ACC112 (cell line): ENCODE results near the gene FTO.

Experiments used
- H2AFZ ChIP-seq: fragments of 200-600 bp; sonication (generic); one replicate; pipeline ENCODE4 v1.6.0; 2017; ENCODE audit warnings: antibody characterized with exemption, low read length; ENCODE audit not compliant: unreplicated experiment
- H3K27ac ChIP-seq: fragments of 200-600 bp; sonication (generic); 2 replicates; pipeline ENCODE4 v1.5.1; 2014; ENCODE audit warnings: low read depth, mild to moderate bottlenecking, antibody characterized with exemption, low read length, moderate library complexity
- H3K27me3 ChIP-seq: fragments of 200-600 bp; sonication (generic); 2 replicates; pipeline ENCODE4 v1.6.1; 2014; ENCODE audit warnings: mild to moderate bottlenecking, antibody characterized with exemption, low read length, moderate library complexity, mixed read lengths; ENCODE audit not compliant: insufficient read depth
- H3K36me3 ChIP-seq: fragments of 200-600 bp; sonication (generic); 2 replicates; pipeline ENCODE4 v1.6.1; 2016; ENCODE audit warnings: mild to moderate bottlenecking, antibody characterized with exemption, low read length, moderate library complexity, mixed read lengths; ENCODE audit not compliant: insufficient read depth
- H3K4me1 ChIP-seq: fragments of 200-600 bp; sonication (generic); one replicate; pipeline ENCODE4 v1.6.1; 2016; ENCODE audit warnings: low read length, mixed read lengths; ENCODE audit not compliant: insufficient read depth, unreplicated experiment, control insufficient read depth
- H3K4me3 ChIP-seq: fragments of 200-600 bp; sonication (generic); 2 replicates; pipeline ENCODE4 v1.5.1; 2014; ENCODE audit warnings: mild to moderate bottlenecking, low read depth, low read length
- H3K79me2 ChIP-seq: fragments of 200-600 bp; sonication (generic); one replicate; pipeline ENCODE4 v1.6.0; 2016; ENCODE audit warnings: low read length; ENCODE audit not compliant: control insufficient read depth, unreplicated experiment, insufficient read depth

The FTO gene

GRCh38 chr16:53805113-53805512, 101.2 kb downstream of the FTO start:
- H3K36me3 ChIP-seq: 0 out of 2 replicates have a peak, but pooled peaks cover 2% of the 10 kb centered on the region
- no peak overlapping the region for H3K27ac ChIP-seq
- peaks cover 19% of the 10 kb centered on the region for H3K79me2 ChIP-seq
- H3K27me3 ChIP-seq: no peaks in the 10 kb centered on the region
- no peak overlapping the region for H3K4me3 ChIP-seq
- H3K4me1 ChIP-seq: peaks cover 13% of the 10 kb centered on the region
- H2AFZ ChIP-seq: no peak overlapping the region

DNA sequence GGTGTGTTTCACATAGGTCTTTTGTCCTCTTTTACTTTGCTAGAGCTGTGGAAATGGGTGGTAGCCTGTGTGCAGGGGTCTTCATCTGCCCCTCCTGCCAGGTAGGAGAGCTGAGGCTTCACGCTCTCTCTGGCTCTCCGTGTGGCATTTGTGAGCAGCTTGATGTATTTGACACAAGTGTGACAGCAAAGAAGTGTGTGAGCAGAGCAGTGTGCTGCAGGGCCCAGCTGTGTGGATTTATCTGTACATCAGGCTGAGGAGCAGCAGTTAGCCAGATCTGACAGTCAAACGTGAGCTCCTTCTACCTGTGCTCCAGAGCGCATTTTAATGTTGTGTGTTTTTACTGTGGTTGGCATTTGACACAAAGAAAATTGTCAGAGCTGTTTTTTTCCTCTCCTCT, 101.8 kb downstream of the FTO start:
- no peak overlapping the region for H3K4me3 ChIP-seq
- peaks cover 8% of the 10 kb centered on the region; the same call in 1 of the 2 replicates for H3K36me3 ChIP-seq
- no peak overlapping the region for H3K27ac ChIP-seq
- peaks cover 23% of the 10 kb centered on the region for H3K79me2 ChIP-seq
- no peaks in the 10 kb centered on the region for H3K27me3 ChIP-seq
- peaks cover 18% of the 10 kb centered on the region for H3K4me1 ChIP-seq
- H2AFZ ChIP-seq: no peak overlapping the region

DNA sequence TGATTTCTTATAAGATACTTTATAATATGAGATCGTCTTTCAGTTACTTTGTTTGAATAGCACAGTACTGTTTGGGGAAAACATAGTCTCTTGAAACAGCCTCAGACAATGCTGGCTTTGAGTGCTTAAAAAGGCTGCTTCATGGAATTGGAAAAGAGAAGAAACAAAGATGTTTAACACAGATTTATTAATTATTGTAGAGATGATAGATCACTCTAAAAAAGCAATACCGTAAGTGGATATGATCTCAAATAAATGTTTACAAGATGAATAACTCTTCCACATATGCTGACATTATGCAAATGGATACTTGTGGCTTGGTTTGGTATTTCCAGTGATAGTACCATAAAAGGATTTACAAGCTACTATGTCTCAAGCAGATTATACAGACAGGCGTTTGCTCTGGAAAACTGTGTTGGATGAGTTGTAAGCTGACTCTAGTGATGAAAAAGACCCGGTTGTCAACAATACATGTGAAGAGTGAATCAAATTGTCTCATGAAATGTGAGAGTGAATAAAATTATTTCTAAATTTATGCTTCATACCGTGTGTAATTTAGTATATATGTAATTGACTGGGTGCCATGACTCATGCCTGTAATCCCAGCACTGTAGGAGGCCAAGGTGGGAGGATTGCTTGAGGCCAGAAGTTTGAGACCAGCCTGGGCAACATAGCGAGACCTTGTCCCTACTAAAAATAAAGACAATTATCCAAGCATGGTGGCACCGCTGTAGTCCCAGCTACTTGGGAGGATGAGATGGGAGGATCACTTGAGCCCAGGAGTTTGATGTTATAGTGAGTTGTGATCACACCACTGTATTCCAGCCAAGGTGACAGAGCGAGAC, 105.4 kb downstream of the FTO start:
- Histone ChIP-seq H3K79me2 (peaks cover 16% of the 10 kb centered on the region), H3K36me3 (peaks cover 15% of the 10 kb centered on the region; the same call in 1 of the 2 replicates), H3K27me3 (no peaks in the 10 kb centered on the region), H3K4me1 (peaks cover 18% of the 10 kb centered on the region), H2AFZ (no peak overlapping the region), H3K4me3 (no peak overlapping the region), H3K27ac (peak overlapping the region; percentile 27)

- Histone ChIP-seq H3K36me3 (peaks cover 22% of the 10 kb centered on the region), H3K79me2 (peaks cover 5% of the 10 kb centered on the region), H3K4me1 (peaks cover 37% of the 10 kb centered on the region), H2AFZ (no peak overlapping the region), H3K27ac (no peak overlapping the region), H3K4me3 (no peak overlapping the region), H3K27me3 (no peaks in the 10 kb centered on the region)
These were observed 109.0 kb downstream of the FTO start for GRCh38 chr16:53812914-53813313.

- Histone ChIP-seq H3K36me3 (peaks cover 22% of the 10 kb centered on the region), H3K27me3 (no peaks in the 10 kb centered on the region), H3K27ac (no peak overlapping the region), H3K4me3 (no peak overlapping the region), H2AFZ (no peak overlapping the region), H3K4me1 (peaks cover 34% of the 10 kb centered on the region), H3K79me2 (peaks cover 5% of the 10 kb centered on the region)
These were observed 110.8 kb downstream of the FTO start for GRCh38 chr16:53814801-53815200.

GRCh38 chr16:53816211-53816836, 112.4 kb downstream of the FTO start:
- Histone ChIP-seq H3K4me1 (peaks cover 35% of the 10 kb centered on the region), H3K36me3 (peaks cover 12% of the 10 kb centered on the region), H3K27me3 (no peaks in the 10 kb centered on the region), H2AFZ (no peak overlapping the region), H3K27ac (peak overlapping the region; percentile 88), H3K4me3 (no peak overlapping the region), H3K79me2 (peaks cover 3% of the 10 kb centered on the region)

- peaks cover 3% of the 10 kb centered on the region for H3K79me2 ChIP-seq
- no peak overlapping the region for H2AFZ ChIP-seq
- H3K27me3 ChIP-seq: no peaks in the 10 kb centered on the region
- H3K4me1 ChIP-seq: peaks cover 43% of the 10 kb centered on the region
- peak overlapping the region; percentile 1; the same call in 1 of the 2 replicates for H3K4me3 ChIP-seq
- H3K27ac ChIP-seq: peak overlapping the region; percentile 88
- H3K36me3 ChIP-seq: peaks cover 12% of the 10 kb centered on the region
These were observed 113.3 kb downstream of the FTO start for GRCh38 chr16:53817117-53817755.

DNA sequence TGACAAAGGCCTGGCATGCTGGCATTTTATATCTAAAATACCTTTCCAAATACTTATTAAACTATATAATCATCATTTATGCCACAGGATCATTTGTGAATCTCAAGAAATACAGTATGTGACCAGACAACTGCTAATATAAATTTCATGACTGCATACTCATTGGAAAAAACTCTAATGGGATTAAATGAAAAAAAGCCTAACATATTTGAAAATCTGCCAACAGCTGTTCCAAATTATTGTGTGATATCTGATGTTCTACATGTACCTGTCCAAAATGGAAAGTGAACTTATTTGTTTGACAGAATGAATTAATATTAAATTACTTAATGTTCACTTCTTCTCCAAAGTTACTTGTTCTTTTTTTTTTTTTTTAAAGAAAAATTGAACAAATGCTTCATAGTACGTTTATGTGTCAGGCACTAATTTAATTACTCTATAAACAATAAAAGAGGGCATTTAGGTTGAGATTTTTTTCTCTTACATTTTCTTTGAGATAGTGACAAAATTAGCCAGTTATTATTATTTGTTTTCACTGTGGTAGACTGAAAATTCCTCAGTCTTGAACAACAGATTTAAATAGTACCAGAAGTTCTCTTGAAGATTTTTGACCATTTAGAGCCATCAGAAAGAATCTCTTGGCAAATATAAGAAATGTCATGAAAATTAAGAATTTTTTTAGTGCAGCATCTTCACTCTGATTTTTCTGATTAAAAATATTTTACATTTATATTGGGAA, 114.0 kb downstream of the FTO start:
- H3K79me2 ChIP-seq: peaks cover 7% of the 10 kb centered on the region
- H3K27ac ChIP-seq: peak overlapping the region; percentile 88
- H2AFZ ChIP-seq: no peak overlapping the region
- H3K36me3 ChIP-seq: peaks cover 12% of the 10 kb centered on the region
- no peaks in the 10 kb centered on the region for H3K27me3 ChIP-seq
- H3K4me1 ChIP-seq: peaks cover 51% of the 10 kb centered on the region
- H3K4me3 ChIP-seq: peak overlapping the region; percentile 1; the same call in 1 of the 2 replicates

DNA sequence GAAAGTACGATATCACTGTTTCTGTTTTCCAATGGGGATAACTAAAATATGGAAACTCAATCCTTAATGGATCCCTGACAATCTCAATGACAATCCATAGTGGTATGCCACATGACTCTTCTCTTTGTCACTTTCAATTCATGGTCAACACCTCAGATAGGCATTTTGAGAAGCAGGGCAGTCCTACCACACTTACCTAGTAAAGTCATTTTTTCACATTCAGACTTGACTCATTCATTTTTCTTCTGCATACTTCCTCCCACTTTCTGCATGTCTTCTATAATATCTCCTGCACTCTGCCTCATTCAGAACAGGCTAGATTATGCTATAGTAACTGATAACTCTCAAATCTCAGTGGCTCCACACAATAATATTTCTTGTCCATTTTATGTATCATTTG, 117.5 kb downstream of the FTO start:
- Histone ChIP-seq H3K79me2 (peaks cover 18% of the 10 kb centered on the region), H3K27ac (peak overlapping the region; percentile 85), H3K4me1 (peaks cover 48% of the 10 kb centered on the region)

DNA sequence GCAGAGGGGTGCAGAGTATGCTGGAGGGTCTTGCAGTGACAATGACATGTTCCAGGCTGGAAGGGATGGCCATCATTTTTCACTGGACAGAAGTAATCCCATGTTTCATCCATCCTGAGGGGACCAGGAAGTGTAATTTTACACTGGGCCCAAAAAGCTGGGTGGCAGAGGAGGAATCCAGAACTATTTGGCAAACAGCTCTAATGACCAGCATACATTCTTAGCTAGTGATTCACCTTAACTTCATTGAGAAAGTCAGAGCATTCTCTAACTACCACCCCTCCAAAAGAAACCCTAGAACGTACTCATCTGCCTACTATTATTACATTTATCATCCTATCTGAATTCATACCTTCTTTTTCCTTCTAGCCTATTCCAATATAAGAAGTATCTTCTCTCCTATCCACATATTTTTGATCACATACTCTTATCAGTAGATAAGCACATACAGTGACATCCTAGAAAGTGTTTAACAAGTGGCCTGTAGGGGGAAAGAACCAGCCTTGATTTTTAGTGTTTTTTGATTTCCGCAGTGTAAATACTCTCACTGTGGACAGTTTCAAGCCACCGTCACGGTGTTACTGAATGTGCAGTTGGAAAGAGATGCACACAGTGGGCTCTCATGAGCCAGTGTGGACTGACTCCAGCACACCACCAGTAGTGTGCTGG, 118.1 kb downstream of the FTO start:
- H3K79me2 ChIP-seq: peaks cover 18% of the 10 kb centered on the region
- H2AFZ ChIP-seq: peak overlapping the region; percentile 0
- peaks cover 42% of the 10 kb centered on the region for H3K4me1 ChIP-seq
- H3K4me3 ChIP-seq: peak overlapping the region; percentile 26
- no peaks in the 10 kb centered on the region for H3K27me3 ChIP-seq
- H3K27ac ChIP-seq: peak overlapping the region; percentile 85
- peaks cover 8% of the 10 kb centered on the region; the same call in 1 of the 2 replicates for H3K36me3 ChIP-seq

More for the DNA sequence above, 117.5 kb downstream of the FTO start:
- Histone ChIP-seq H2AFZ (no peak overlapping the region), H3K27me3 (no peaks in the 10 kb centered on the region), H3K4me3 (peak overlapping the region; percentile 26), H3K36me3 (peaks cover 8% of the 10 kb centered on the region; the same call in 1 of the 2 replicates)
